ENCODE data around the gene SEZ6L2.
"Not testable (repeated sequence)": the region's sequence is repeated elsewhere in the genome, so short reads cannot be mapped to it uniquely, and the experiment has no call there.

Gene SEZ6L2

DNA sequence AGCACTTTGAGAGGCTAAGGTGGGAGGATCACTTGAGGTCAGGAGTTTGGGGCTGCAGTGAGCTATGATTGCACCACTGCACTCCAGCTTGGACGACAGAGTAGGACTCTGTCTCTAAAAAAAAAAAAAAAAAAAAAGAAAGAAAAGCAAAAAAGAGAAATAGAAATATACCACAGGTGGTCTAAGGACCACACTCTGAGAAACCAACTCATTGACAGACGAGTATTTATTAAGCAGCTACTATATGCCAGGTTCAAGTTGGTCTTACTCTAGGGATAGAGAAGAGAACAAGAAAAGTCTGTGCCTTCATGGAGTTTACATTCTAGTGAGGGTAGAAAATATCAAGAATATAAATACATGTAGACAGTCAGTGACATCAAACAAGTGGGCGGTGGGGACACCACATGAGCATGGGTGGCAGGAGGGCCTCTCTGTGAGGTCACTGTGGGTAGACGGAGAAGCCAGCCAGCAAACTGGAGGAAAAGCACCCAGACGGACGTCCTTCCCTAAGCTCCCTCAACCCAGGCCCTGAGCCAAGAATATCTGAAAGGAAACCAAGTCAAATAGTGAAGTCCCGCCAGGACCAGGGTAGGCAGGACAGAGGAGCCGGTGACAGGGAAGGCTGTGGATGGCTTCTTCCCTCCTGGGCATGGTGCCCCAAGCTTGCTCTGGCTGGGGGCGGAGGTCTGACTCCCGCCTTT, 41.1 kb downstream of the SEZ6L2 start:
- no peak for DNase-seq (ENCODE audit: low read depth in 1 of 2, low spot score in 1 of 2)

DNA sequence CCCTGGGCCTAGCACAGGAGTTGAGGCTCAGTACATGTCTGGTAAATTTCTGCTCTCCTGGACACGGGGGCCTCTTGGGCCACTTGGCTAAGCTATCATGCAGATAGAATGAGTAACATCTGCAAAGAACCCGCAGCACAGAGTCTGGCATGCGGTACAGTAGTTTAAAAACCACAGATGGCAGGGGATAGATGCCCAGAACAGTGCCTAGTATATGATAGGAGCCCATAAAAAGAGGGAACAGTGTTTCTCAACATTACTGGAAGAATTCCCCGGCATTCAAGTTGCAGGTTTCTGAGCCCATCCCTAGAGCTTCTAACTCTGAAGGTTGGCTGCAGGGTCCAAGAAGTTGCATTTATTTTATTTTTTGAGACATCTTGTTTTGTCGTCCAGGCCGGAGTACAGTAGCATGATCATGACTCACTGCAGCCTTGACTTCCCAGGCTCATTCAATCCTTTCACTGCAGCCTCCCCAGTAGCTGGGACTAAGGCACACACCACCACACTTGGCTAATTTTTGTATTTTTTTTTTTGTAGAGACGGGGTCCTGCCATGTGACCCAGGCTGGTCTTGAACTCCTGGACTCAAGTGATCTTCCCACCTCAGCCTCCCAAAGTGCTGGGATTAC, 42.1 kb downstream of the SEZ6L2 start:
- no peak for DNase-seq (ENCODE audit: low read depth in 1 of 2, low spot score in 1 of 2)

DNA sequence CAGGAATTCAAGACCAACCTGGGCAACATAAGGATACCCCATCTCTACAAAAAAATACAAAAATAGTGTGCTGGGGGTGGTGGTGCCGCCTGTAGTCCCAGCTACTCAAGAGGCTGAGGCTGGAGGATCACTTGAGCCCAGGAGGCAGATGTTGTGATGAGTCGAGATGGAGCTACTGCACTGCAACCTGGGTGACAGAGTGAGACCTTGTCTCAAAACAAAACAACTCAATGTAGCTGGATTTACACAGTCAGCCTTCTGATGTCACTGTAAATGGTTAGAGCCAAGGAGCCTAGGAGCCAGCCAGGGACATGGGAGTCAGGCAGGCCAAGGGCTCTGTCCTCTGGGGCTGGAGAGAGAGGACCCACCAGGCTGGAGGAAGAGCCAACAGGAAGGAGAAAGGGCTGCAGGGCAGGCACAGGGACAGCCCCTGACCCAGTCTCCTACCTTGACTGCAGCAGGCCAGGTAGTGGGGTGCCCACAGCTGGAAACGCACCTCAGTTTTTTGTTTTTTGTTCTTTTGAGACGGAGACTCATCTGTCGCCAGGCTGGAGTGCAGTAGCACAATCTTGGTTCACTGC, 44.7 kb downstream of the SEZ6L2 start:
- no peak for DNase-seq (ENCODE audit: low read depth in 1 of 2, low spot score in 1 of 2)

DNA sequence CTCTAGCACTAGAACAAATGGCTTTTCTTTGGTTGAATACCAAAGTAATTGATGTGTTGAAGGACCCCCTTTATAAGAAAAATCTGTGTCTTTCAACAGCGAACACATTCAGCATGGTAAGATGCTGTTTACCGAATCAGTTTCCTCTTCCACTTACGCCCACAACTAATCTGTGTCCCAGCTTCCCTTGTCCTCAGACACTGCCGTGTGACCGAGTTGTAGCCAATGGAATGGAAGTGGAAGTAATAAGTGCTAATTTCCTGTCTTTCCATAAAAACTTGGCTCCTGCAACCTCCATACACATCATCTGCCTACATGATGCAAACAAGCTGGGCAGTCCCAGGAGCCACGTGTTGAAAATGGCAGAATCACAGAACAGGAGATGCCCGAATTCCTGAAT, 46.7 kb downstream of the SEZ6L2 start:
- DNase-seq (ENCODE audit: low read depth in 1 of 2, low spot score in 1 of 2), result no peak

DNA sequence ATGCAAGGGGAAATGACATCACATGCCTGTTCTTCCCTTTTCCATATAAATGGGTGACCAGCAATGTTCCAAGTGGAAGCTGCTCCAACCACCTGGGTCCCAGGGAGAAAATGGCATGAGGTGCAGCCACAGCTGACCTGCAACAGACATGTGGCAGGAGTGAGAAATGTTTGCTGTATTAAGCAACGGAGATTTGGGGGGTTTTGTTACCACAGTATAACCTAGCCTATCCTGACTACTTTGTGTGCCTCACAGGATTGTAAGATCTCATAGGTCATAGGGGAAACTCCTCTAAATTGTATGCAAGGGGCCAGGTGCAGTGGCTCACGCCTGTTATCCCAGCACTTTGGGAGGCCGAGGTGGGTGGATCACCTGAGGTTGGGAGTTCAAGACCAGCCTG, 48.4 kb downstream of the SEZ6L2 start:
- no peak for DNase-seq (ENCODE audit: low read depth in 1 of 2, low spot score in 1 of 2)

DNA sequence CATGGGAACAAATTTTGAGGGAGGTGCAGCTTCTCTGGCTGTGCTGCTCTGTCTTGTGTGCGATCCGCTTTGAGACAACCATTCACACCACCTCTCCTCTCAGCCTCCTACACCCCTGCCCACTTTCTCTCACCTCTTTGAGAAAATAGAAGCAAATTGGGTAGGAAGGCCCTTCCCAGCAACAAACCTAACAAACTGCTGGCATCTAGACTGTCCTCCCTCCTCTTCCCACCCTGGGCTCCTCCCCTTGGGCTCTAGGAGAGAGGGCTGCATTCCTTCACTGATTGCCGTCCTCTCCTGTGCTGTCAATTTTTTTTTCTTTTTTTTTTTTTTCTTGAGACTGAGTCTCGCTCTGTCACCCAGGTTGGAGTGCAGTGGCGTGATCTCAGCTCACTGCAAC, 49.8 kb downstream of the SEZ6L2 start:
- no peak for DNase-seq (ENCODE audit: low read depth in 1 of 2, low spot score in 1 of 2)

DNA sequence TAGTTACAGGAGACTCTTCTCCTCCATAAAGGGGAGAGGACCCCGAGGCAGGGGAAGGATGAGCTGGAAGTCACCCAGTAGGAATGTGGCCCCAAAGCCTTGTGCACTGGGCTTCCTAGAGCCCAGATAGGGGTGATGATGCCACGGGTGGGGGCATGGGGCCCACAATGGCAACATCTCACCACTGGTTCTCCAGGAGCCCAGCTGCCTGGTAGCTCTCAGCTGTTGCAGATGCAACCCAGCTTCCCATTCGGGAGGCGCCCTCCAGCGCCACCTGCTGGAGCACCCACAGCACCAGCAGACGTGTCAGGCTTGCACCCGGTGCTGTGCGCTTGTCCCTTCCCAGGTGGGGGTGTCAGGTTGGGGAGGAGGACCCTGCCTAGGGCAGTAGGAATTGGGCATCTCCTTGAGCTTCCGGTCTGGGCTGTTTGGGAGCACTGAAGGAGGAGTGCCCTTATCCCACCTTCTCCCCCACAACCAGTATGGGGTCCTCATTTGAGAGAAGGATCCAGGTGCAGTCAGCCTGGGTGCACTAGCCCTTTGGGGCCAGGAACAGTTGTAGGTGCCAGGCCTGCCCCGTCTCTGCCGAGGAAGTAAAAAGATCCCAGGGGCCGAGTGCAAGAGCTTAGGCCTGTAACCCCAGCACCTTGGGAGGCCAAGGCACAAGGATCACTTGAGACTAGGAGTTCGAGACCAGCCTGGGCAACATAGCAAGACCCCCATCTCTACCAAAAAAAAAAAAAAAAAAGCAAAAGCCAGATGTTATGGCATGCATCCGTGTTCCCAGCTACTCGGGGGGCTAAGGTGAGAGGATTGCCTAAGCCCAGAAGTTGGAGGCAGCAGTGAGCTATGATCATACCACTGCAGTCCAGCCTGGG, 50.7 kb downstream of the SEZ6L2 start:
- peak; percentile 59 to 79 for DNase-seq (ENCODE audit: low read depth in 1 of 2, low spot score in 1 of 2)

DNA sequence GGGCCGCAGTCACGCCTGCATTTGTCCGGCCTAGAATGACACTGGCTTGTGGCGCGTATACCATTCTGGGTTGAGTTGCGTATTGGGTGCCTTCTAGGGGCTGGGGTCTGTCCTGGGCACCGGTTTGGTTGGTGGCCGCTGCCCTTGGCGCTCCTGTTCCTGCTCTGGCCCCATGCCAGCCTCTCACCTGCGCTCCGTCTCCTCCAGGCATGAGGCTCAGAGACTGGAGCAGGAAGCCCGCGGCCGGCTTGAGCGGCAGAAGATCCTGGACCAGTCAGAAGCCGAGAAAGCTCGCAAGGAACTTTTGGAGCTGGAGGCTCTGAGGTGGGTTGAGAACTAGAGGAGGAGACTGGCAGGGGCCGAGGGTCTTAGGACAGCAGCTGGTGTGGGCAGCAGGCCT, 53.7 kb downstream of the SEZ6L2 start:
- no peak for DNase-seq (ENCODE audit: low read depth in 1 of 2, low spot score in 1 of 2)

DNA sequence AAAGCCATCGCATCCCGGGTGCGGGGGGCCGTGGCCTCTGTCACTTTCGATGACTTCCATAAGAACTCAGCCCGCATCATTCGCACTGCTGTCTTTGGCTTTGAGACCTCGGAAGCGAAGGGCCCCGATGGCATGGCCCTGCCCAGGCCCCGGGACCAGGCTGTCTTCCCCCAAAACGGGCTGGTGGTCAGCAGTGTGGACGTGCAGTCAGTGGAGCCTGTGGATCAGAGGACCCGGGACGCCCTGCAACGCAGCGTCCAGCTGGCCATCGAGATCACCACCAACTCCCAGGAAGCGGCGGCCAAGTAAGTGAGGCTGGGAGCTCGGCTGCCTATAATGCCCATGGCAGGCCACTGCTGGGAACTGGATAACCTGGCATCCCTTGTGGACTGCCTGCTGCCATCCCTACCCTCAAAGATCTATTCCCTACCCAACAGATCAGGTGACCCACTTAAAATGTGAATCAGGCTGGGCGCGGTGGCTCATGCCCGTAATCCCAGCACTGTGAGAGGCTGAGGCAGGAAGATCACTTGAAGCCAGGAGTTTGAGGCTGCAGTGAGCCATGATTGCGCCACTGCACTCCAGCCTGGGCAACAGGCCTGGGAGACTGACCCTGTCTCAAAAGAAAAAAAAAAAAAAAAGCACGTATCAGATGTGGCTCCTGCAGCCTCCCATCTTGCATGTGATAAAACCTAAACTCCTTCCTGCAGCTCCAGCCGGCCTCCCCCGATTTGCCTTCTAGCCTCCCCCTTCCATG, 54.6 kb downstream of the SEZ6L2 start:
- no peak for DNase-seq (ENCODE audit: low read depth in 1 of 2, low spot score in 1 of 2)

DNA sequence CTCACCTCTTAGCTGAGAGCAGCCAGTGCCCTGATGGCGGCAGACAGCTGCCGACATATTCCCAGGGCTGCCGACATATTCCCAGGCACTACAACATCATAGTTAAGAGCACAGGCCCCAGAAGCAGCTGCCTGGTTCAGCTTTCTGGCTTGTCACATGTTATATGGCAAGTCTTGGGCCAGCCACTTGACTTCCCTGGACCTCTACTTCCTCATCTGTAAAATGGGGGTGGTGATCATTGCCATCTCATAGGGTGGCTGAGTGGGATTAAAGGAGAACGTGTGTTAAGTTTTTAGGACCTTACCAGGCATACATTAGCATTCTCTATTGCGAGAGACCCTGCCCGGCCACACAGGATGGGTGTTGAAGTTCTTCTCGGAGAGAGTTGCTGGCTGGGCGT, 55.4 kb downstream of the SEZ6L2 start:
- no peak for DNase-seq (ENCODE audit: low read depth in 1 of 2, low spot score in 1 of 2)

DNA sequence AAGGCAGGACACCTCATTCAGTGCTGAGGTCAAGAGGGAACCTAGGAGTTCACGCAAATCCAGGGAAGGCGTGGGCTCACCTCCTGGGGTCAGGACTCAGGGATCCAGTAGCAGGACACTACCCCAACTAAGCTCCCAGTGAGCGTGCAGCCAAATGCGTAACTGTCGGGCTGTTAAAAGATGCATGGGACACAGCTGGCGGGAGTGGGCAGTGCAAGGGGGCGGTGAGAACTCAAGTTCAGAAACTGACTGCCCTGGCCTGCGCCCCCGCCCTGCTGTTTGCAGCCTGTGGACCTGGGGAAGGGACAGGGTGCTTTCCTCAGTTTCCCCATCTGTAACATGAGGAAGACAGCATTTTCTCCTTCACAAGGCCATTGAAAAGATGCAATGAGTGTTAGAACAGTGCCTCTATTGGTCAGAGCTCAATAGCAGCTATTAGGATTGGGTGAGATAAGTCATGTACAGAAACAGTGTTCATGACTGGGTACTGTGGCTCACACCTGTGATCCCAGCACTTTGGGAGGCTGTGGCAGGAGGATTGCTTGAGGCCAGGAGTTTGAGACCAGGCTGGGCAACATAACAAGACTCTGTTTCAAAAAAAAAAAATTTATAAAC, 56.5 kb downstream of the SEZ6L2 start:
- no peak for DNase-seq (ENCODE audit: low read depth in 1 of 2, low spot score in 1 of 2)

DNA sequence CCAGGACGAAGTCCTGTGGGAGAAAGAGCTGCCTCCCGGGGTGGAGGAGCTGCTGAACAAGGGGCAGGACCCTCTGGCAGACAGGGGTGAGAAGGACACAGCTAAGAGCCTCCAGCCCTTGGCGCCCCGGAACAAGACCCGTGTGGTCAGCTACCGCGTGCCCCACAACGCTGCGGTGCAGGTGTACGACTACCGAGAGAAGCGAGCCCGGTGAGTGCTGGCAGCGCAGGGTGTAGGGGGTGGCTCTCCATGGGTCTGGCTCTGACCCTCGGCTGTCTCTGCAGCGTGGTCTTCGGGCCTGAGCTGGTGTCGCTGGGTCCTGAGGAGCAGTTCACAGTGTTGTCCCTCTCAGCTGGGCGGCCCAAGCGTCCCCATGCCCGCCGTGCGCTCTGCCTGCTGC, 57.7 kb downstream of the SEZ6L2 start:
- DNase-seq (ENCODE audit: low read depth in 1 of 2, low spot score in 1 of 2), result no peak

DNA sequence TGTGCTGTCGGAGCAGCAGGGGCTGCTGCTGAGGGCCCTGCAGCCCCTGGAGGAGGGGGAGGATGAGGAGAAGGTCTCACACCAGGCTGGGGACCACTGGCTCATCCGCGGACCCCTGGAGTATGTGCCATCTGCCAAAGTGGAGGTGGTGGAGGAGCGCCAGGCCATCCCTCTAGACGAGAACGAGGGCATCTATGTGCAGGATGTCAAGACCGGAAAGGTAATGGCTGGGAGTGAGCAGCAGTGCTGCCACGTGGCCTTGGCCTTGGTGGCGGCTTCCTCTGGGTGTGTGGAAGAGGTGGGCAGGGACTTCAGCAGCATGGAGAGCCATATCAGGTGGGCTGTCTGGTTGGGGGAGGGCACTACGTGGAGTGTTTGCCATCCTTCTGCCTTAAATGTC, 59.1 kb downstream of the SEZ6L2 start:
- no peak for DNase-seq (ENCODE audit: low read depth in 1 of 2, low spot score in 1 of 2)

DNA sequence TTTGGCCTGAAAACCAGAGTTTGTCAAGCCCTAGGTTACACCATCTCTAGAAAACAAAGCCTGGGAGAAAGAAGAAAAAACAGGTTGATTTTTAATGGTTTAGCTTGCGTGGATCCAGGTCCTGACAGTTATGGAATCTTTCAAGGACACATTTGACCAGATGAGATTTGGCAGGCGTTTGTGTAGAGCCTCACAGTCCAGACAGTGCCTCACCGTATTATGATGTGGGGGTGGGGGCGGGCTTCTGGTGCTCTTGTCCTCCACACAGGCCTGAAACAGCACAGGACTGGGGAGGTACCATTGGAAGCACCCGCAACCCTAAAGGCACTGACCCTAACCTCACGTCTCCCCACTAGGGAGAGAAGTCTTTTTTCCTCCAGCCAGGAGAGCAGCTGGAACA, 59.5 kb downstream of the SEZ6L2 start:
- no peak for DNase-seq (ENCODE audit: low read depth in 1 of 2, low spot score in 1 of 2)

DNA sequence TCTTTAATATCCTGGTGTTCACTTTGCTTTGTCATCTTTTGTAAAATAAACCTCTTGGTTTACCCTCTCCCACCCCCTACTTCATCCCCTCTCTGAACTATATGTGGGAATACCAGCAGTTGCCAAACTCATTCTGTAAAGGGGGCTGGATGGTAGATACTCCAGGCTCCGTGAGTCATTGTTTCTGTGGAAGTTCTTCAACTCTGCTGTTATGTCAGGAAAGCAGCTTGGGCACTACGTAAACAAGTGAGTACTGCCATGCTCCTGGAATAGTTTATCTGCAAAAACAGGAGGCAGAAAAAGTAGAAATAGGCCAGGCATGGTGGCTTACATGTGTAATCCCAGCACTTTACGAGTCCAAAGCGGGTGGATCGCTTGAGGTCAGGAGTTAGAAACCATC, 61.5 kb downstream of the SEZ6L2 start:
- no peak for DNase-seq (ENCODE audit: low read depth in 1 of 2, low spot score in 1 of 2)

DNA sequence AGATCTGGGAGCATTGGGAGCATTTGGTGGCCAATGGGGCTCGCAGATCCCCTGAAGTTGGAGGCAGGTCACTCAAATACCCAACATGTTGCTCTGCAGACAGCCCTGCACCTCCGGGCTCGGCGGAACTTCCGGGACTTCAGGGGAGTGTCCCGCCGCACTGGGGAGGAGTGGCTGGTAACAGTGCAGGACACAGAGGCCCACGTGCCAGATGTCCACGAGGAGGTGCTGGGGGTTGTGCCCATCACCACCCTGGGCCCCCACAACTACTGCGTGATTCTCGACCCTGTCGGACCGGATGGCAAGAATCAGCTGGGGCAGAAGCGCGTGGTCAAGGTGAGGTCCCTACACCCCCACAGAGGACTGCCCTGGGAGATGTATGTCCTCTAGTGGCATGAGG, 62.7 kb downstream of the SEZ6L2 start:
- no peak for DNase-seq (ENCODE audit: low read depth in 1 of 2, low spot score in 1 of 2)

DNA sequence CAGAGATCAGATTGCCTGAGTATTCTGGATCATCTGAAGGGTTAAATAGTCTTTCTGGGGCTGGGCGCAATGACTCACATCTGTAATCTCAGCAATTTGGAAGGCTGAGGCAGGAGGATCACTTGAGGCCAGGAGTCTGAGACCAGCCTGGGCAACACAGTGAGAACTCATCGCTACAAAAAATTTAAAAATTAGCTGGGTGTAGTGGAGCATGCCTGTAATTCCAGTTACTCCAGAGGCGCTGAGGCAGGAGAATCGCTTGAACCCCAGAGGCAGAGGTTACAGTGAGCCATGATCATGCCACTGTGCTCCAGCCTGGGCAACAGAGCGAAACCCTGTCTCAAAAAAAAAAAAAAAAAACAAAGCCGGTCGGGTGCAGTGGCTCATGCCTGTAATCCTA, 63.4 kb downstream of the SEZ6L2 start:
- DNase-seq (ENCODE audit: low read depth in 1 of 2, low spot score in 1 of 2), result no peak

DNA sequence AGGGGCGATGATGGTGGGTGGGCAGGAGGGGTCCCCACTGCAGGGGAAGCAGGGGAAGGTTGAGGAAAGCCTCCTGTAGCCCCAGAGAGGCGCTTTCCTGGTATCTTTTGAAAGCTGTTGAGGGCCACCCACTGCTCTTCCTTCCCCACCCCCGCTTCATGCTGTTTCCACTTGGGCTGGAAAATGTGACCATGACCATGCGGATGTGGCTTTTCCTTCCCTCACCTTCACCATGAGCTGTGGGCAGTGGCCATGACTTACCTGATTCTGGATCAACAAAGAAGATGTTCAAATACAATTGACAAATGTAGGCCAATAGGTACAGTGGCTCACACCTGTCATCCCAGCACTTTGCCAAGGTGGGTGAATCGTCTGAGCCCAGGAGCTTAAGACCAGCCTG, 65.3 kb downstream of the SEZ6L2 start:
- no peak for DNase-seq (ENCODE audit: low read depth in 1 of 2, low spot score in 1 of 2)

DNA sequence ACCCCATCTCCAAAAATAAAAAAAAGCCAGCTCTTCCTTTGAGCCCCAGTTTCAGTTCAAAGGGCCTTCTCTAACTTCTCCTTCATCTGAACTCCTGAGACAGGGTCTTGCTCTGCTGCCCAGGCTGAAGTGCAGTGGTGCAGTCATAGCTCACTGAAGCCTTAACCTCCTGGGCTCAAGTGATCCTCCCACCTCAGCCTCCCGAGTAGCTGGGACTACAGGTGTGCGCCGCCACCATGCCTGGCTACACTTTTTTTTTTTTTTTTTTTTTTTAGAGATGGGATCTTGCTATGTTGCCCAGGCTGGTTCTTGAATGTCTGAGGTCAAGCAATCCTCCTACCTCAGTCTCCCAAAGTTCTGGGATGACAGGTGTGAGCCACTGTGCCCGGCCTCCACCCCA, 66.1 kb downstream of the SEZ6L2 start:
- DNase-seq (ENCODE audit: low read depth in 1 of 2, low spot score in 1 of 2), result not testable (repeated sequence)

DNA sequence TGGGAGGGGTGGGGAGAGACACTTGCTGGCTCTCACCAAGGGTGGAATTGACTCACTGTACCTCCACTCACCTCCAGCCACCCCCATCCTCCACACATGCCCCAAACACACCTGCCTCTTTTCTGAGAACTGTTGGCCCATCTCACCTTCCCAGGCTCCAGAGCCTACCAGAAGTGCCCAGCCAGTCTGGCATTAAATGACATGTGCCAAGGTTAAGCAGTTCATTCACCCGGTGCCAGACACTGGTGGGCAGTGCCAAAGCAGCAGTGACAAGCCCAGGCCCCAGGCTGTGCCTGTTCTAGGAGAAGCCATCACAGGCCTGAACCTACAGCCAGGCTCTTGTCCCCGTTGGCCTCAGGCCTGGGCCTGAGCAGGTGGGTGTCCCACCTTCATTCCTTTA, 67.9 kb downstream of the SEZ6L2 start:
- DNase-seq (ENCODE audit: low read depth in 1 of 2, low spot score in 1 of 2), result no peak

DNA sequence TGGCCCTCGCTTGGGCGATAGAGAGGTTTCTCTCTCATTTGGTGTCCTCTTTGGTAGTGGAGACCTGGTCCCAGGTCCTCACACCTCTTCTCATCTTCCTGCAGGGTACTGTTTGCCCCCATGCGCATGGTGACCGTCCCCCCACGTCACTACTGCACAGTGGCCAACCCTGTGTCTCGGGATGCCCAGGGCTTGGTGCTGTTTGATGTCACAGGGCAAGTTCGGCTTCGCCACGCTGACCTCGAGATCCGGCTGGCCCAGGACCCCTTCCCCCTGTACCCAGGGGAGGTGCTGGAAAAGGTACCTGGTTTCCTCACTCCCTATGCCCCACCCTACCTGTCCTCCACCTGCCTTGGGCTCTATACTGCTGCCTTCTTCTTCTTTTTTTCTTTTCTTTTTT, 68.6 kb downstream of the SEZ6L2 start:
- no peak for DNase-seq (ENCODE audit: low read depth in 1 of 2, low spot score in 1 of 2)
